ENCODE results near the gene PNMT. TPM values are rescaled to one million over a fixed set of nuclear protein-coding genes. Genes with fewer than 3 reads are reported as not detected.
"Not testable (repeated sequence)": the region's sequence is repeated elsewhere in the genome, so short reads cannot be mapped to it uniquely, and the experiment has no call there.

The PNMT gene
- total and polyA plus RNA-seq, 4 donors, result 1.9 to 4.3 (median 3.5) TPM

DNA sequence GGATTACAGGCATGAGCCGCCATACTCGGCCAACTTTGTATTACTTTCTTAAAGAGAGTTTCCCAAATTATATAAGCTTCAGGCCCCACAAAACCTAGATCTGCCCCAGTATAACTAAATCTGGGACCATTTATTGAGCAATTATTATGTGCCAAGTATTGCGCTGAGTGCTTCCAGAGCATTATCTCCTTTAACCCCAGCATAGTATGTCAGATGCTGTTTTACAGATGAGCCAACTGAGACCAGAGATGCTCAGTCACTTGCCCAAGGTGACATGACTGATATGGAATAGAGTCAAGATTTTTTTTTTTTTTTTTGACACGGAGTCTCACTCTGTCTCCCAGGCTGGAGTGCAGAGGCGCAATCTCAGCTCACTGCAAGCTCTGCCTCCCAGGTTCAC lies 29.7 kb downstream of the PNMT start:
- peaks cover 0 to 1% (median 0%) of the 10 kb centered on the region in 4 donors for H3K9me3 ChIP-seq (ENCODE audit: control insufficient read depth in 4 of 4, insufficient read depth in 3 of 4, low read length in 3 of 4)
- H3K27ac ChIP-seq (ENCODE audit: low read depth in 1 of 2, low read length in 1 of 2), result no peak overlapping the region
- TF ChIP-seq, protein P1, sequence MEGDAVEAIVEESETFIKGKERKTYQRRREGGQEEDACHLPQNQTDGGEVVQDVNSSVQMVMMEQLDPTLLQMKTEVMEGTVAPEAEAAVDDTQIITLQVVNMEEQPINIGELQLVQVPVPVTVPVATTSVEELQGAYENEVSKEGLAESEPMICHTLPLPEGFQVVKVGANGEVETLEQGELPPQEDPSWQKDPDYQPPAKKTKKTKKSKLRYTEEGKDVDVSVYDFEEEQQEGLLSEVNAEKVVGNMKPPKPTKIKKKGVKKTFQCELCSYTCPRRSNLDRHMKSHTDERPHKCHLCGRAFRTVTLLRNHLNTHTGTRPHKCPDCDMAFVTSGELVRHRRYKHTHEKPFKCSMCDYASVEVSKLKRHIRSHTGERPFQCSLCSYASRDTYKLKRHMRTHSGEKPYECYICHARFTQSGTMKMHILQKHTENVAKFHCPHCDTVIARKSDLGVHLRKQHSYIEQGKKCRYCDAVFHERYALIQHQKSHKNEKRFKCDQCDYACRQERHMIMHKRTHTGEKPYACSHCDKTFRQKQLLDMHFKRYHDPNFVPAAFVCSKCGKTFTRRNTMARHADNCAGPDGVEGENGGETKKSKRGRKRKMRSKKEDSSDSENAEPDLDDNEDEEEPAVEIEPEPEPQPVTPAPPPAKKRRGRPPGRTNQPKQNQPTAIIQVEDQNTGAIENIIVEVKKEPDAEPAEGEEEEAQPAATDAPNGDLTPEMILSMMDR (IDR thresholded peaks at IDR 0.05; ENCODE audit: control extremely low read depth, extremely low read depth), result no peak
- no peak overlapping the region for H3K9ac ChIP-seq (ENCODE audit: insufficient read depth in 1 of 2, low read length in 2 of 2)
- ATAC-seq (ENCODE audit: insufficient read depth, low FRiP score) (no peak), DNase-seq (no peak)
- 94 to 95% methylated on average over 5 of the region's 5 CpGs for WGBS, 2 donors
- no peaks in the 10 kb centered on the region for H3K27me3 ChIP-seq (ENCODE audit: control insufficient read depth in 3 of 3, insufficient read depth in 3 of 3, low read length in 2 of 3)
- H3K4me1 ChIP-seq (ENCODE audit: control insufficient read depth in 5 of 5, insufficient read depth in 5 of 5, low read length in 5 of 5), result peaks cover under 1 to 22% (median 11%) of the 10 kb centered on the region in 5 donors
- no peak overlapping the region for H3K4me3 ChIP-seq
- H3K36me3 ChIP-seq (ENCODE audit: control insufficient read depth in 4 of 4, insufficient read depth in 4 of 4, low read length in 4 of 4), result peaks cover 0 to 4% (median under 1%) of the 10 kb centered on the region in 4 donors

DNA sequence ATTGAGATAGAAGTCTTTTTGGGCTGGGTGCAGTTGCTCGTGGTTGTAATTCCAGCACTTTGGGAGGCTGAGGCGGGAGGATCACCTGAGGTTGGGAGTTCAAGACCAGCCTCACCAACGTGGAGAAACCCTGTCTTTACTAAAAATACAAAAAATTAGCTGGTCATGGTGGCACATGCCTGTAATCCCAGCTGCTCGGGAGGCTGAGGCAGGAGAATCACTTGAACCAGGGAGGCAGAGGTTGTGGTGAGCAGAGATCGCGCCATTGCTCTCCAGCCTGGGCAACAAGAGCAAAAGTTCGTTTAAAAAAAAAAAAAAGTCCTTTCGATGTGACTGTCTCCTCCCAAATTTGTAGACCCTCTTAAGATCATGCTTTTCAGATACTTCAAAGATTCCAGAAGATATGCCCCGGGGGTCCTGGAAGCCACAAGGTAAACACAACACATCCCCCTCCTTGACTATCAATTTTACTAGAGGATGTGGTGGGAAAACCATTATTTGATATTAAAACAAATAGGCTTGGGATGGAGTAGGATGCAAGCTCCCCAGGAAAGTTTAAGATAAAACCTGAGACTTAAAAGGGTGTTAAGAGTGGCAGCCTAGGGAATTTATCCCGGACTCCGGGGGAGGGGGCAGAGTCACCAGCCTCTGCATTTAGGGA lies 31.0 kb downstream of the PNMT start:
- not testable (repeated sequence) for H3K27me3 ChIP-seq (ENCODE audit: control insufficient read depth in 3 of 3, insufficient read depth in 3 of 3, low read length in 2 of 3); ATAC-seq (ENCODE audit: insufficient read depth, low FRiP score); DNase-seq; H3K36me3 ChIP-seq (ENCODE audit: control insufficient read depth in 4 of 4, insufficient read depth in 4 of 4, low read length in 4 of 4); H3K9me3 ChIP-seq (ENCODE audit: control insufficient read depth in 4 of 4, insufficient read depth in 3 of 4, low read length in 3 of 4)
- Histone ChIP-seq H3K4me3 (peak overlapping the region; percentile 76), H3K4me1 (ENCODE audit: control insufficient read depth in 5 of 5, insufficient read depth in 5 of 5, low read length in 5 of 5) (peaks cover 3 to 30% (median 12%) of the 10 kb centered on the region in 5 donors), H3K27ac (ENCODE audit: low read depth in 1 of 2, low read length in 1 of 2) (peak overlapping the region; percentile 18 to 94), H3K9ac (ENCODE audit: insufficient read depth in 1 of 2, low read length in 2 of 2) (peak overlapping the region; percentile 73 to 84)
- 52 to 61% methylated on average over 11 of the region's 11 CpGs for WGBS, 2 donors

DNA sequence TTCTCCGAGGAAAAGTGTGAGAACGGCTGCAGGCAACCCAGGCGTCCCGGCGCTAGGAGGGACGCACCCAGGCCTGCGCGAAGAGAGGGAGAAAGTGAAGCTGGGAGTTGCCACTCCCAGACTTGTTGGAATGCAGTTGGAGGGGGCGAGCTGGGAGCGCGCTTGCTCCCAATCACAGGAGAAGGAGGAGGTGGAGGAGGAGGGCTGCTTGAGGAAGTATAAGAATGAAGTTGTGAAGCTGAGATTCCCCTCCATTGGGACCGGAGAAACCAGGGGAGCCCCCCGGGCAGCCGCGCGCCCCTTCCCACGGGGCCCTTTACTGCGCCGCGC lies 31.5 kb downstream of the PNMT start, which contains the start of gene ERBB2:
Gene ERBB2, plus strand, starts transcription at position 247 of the 330 bp plus-strand sequence. CDS start 175 bp downstream, outside the sequence.
- peak; percentile 88 to 94 (median 91) for DNase-seq
- Histone ChIP-seq H3K27me3 (ENCODE audit: control insufficient read depth in 3 of 3, insufficient read depth in 3 of 3, low read length in 2 of 3) (no peaks in the 10 kb centered on the region), H3K9me3 (ENCODE audit: control insufficient read depth in 4 of 4, insufficient read depth in 3 of 4, low read length in 3 of 4) (peaks cover 0 to 1% (median 0%) of the 10 kb centered on the region in 4 donors), H3K4me1 (ENCODE audit: control insufficient read depth in 5 of 5, insufficient read depth in 5 of 5, low read length in 5 of 5) (peaks cover 3 to 32% (median 12%) of the 10 kb centered on the region in 5 donors), H3K27ac (ENCODE audit: low read depth in 1 of 2, low read length in 1 of 2) (peak within 1 kb of the TSS; percentile 88 to 94), H3K9ac (ENCODE audit: insufficient read depth in 1 of 2, low read length in 2 of 2) (peak within 1 kb of the TSS; percentile 73 to 84), H3K4me3 (peak within 1 kb of the TSS; percentile 76), H3K36me3 (ENCODE audit: control insufficient read depth in 4 of 4, insufficient read depth in 4 of 4, low read length in 4 of 4) (peaks cover 0 to 4% (median 2%) of the 10 kb centered on the region in 4 donors)
- peak; percentile 89 for ATAC-seq (ENCODE audit: insufficient read depth, low FRiP score)
- WGBS, 2 donors, result 5 to 15% methylated on average over 11 to 20 of the region's 20 CpGs
- TF ChIP-seq, protein P1 (IDR thresholded peaks at IDR 0.05; ENCODE audit: control extremely low read depth, extremely low read depth), result no peak

DNA sequence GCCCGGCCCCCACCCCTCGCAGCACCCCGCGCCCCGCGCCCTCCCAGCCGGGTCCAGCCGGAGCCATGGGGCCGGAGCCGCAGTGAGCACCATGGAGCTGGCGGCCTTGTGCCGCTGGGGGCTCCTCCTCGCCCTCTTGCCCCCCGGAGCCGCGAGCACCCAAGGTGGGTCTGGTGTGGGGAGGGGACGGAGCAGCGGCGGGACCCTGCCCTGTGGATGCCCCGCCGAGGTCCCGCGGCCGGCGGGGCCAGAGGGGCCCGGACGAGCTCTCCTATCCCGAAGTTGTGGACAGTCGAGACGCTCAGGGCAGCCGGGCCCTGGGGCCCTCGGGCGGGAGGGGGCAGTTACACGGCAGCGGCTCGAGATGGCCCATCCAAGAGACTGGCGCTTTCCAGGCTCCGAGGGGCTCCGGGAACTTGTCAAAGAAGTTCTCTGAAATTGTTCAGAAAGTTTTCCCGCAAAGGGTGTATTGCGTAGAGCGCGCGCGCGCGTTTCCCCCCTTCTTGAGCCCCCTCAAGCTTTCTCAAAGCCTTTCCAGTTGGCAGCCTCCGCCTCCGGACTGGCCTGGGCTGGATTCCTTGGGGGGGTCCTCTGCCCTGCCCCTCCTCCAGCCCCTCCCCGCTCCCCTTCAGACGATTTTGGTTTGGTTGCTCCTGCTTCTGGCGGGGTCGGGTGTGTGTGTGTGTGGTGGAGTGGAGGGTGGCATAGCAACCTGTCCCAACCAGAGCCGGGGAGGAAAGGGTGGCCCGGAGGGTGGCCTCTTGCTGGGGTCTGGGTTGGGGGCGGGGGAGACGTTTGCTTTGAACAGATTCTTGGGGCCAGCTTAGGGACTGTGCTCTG lies 32.1 kb downstream of the PNMT start:
- Histone ChIP-seq H3K36me3 (ENCODE audit: control insufficient read depth in 4 of 4, insufficient read depth in 4 of 4, low read length in 4 of 4) (peaks cover 0 to 4% (median 2%) of the 10 kb centered on the region in 4 donors), H3K27me3 (ENCODE audit: control insufficient read depth in 3 of 3, insufficient read depth in 3 of 3, low read length in 2 of 3) (no peaks in the 10 kb centered on the region), H3K4me1 (ENCODE audit: control insufficient read depth in 5 of 5, insufficient read depth in 5 of 5, low read length in 5 of 5) (peaks cover 3 to 34% (median 15%) of the 10 kb centered on the region in 5 donors), H3K27ac (ENCODE audit: low read depth in 1 of 2, low read length in 1 of 2) (peak overlapping the region; percentile 88 to 94), H3K9ac (ENCODE audit: insufficient read depth in 1 of 2, low read length in 2 of 2) (peak overlapping the region in 1 of 2 donors; percentile 84), H3K4me3 (peak overlapping the region; percentile 76), H3K9me3 (ENCODE audit: control insufficient read depth in 4 of 4, insufficient read depth in 3 of 4, low read length in 3 of 4) (no peaks in the 10 kb centered on the region)
- TF ChIP-seq, protein P1 (IDR thresholded peaks at IDR 0.05; ENCODE audit: control extremely low read depth, extremely low read depth), result no peak
- DNase-seq (peak; percentile 88 to 93 (median 89)), ATAC-seq (ENCODE audit: insufficient read depth, low FRiP score) (peak; percentile 28)
- 1 to 2% methylated on average over 45 to 57 of the region's 57 CpGs for WGBS, 2 donors
